Upper lobe of left lung (tissue), 4 donors: ENCODE results near the gene MEIS1.

Experiments
- CTCF ChIP-seq, 6 experiments: fragments of 450-650 bp in 4 of 6; fragments of 200-600 bp in 2 of 6; sonication (generic) in 2 of 6; IDR thresholded peaks; one replicate each; pipeline ENCODE4 v1.5.1; 2016 to 2019; ENCODE audit warnings: antibody characterized with exemption in 6 of 6
- EP300 ChIP-seq, 4 donors: sonication (generic); formaldehyde crosslinking; IDR thresholded peaks; one replicate each; pipeline ENCODE4 v1.5.1; 2017; ENCODE audit warnings: antibody characterized with exemption in 4 of 4, control low read depth in 2 of 4
- POLR2AphosphoS5 ChIP-seq, 2 donors: sonication (generic); formaldehyde crosslinking; IDR thresholded peaks; one replicate each; pipeline ENCODE4 v1.5.1; 2017; ENCODE audit warnings: antibody characterized with exemption in 2 of 2

GRCh38 chr2:66559672-66560071 is 124.7 kb downstream of the MEIS1 start:
- no peak for TF ChIP-seq CTCF (IDR thresholded peaks at IDR 0.05)
- no peak for TF ChIP-seq EP300 (IDR thresholded peaks at IDR 0.05)
- TF ChIP-seq POLR2AphosphoS5 (IDR thresholded peaks at IDR 0.05): no peak
